GM12878 (cell line): Measurements from ENCODE around the gene NDUFS6. TPM values are rescaled to one million over a fixed set of nuclear protein-coding genes. Genes with fewer than 3 reads are reported as not detected.

ENCODE experiments used
- ASH2L ChIP-seq: fragments of 300-600, 200-600 bp; sonication (generic); IDR thresholded peaks from 2 replicates; pipeline ENCODE4 v1.6.1; 2017; ENCODE audit warnings: low read depth, mild to moderate bottlenecking, borderline replicate concordance
- BMI1 ChIP-seq: fragments of 450-650 bp; IDR thresholded peaks from 2 replicates; pipeline ENCODE4 v1.6.1; 2016; ENCODE audit warnings: mild to moderate bottlenecking, moderate library complexity, borderline replicate concordance
- CBX3 ChIP-seq: fragments of 200-600 bp; sonication (generic); IDR thresholded peaks from 2 replicates; pipeline ENCODE4 v1.6.1; 2016; ENCODE audit warnings: low read depth, borderline replicate concordance
- CBX5 ChIP-seq: sonication (generic); IDR thresholded peaks from 2 replicates; pipeline ENCODE4 v1.6.1; 2016; ENCODE audit warnings: low read depth, moderate library complexity, mild to moderate bottlenecking, inconsistent platforms
- CUX1 ChIP-seq: IDR thresholded peaks from 2 replicates; pipeline ENCODE4 v1.6.1; 2012; ENCODE audit warnings: improper control_type of control experiment, low read depth, low read length; ENCODE audit not compliant: insufficient replicate concordance
- EED ChIP-seq: sonication (generic); IDR thresholded peaks from 2 replicates; pipeline ENCODE4 v1.6.1; 2016; ENCODE audit warnings: antibody characterized with exemption, low read depth
- IKZF2 ChIP-seq, 2 experiments: fragments of 450-650 bp; IDR thresholded peaks; 2 replicates each; pipeline ENCODE4 v1.6.1; 2017; ENCODE audit warnings: mild to moderate bottlenecking in 2 of 2, moderate library complexity in 2 of 2
- MEF2A ChIP-seq: IDR thresholded peaks from 2 replicates; pipeline ENCODE4 v1.6.1; 2011; ENCODE audit warnings: low read depth, mild to moderate bottlenecking, low read length, moderate library complexity; ENCODE audit not compliant: insufficient read depth
- NFYB ChIP-seq: IDR thresholded peaks from 2 replicates; pipeline ENCODE4 v1.6.1; 2011; ENCODE audit warnings: low read depth, mild to moderate bottlenecking, low read length, improper control_type of control experiment, moderate library complexity; ENCODE audit not compliant: insufficient read depth
- RB1 ChIP-seq: fragments of 450-650 bp; formaldehyde crosslinking; IDR thresholded peaks from 2 replicates; pipeline ENCODE4 v1.6.1; 2017; ENCODE audit warnings: mild to moderate bottlenecking, borderline replicate concordance
- RUNX3 ChIP-seq: IDR thresholded peaks from 2 replicates; pipeline ENCODE4 v1.6.1; 2012; ENCODE audit warnings: low read length, inconsistent platforms
- YBX1 ChIP-seq: fragments of 450-650 bp; IDR thresholded peaks from 2 replicates; pipeline ENCODE4 v1.6.1; 2016; ENCODE audit warnings: antibody characterized with exemption
- ZNF622 ChIP-seq: fragments of 450-650 bp; IDR thresholded peaks from 2 replicates; pipeline ENCODE4 v1.6.1; 2017; ENCODE audit warnings: mild to moderate bottlenecking, inconsistent platforms
- ZNF687 ChIP-seq: fragments of 450-650 bp; IDR thresholded peaks from 2 replicates; pipeline ENCODE4 v1.6.1; 2017; ENCODE audit warnings: mild to moderate bottlenecking, moderate library complexity
- polyA plus RNA-seq, 11 experiments: library from polyadenylated mRNA; depleted of rRNA in 4 of 11; unstranded in 6 of 11; stranded (reverse) in 5 of 11; fragments of >200 nt; fragmentation: Nextera tagmentation in 4 of 11; fragmentation: Illumina TruSeq in 1 of 11; extraction: Ambion mirVana in 4 of 11; extraction: Trizol in 1 of 11; gene quantifications; 1 replicate in 1 of 11; 2 replicates in 10 of 11; pipeline versions ENCODE4 v1.2.1 to v1.2.3, GENCODE V29; 2011 to 2016; ENCODE audit warnings: inconsistent platforms in 2 of 11, missing spikeins in 2 of 11, low read depth in 1 of 11
- total RNA-seq, 4 experiments: library from RNA; depleted of rRNA in 3 of 4; stranded (reverse); fragments of >200 nt in 3 of 4; fragmentation: Illumina TruSeq in 1 of 4; extraction: Trizol in 1 of 4; gene quantifications; 2 replicates each; pipeline versions ENCODE4 v1.2.1 to v1.2.3, GENCODE V29; 2013 to 2021
- TF ChIP-seq, protein P1 (sequence below): fragments of 450-650 bp; IDR thresholded peaks from 2 replicates; pipeline ENCODE4 v1.6.1; 2014; ENCODE audit warnings: mild to moderate bottlenecking
- TF ChIP-seq, protein P2 (sequence below): fragments of 450-650 bp; IDR thresholded peaks from 2 replicates; pipeline ENCODE4 v1.6.1; 2017; ENCODE audit warnings: mild to moderate bottlenecking, low read depth, inconsistent platforms; ENCODE audit not compliant: poor library complexity, severe bottlenecking

The NDUFS6 gene
- total and polyA plus RNA-seq, 10 of the 15 experiments (the other 5 are each of a cell fraction or from before 2014, with no cell fraction given) = 20.7 to 213 (median 58.3) TPM

- TF ChIP-seq CUX1 (no peak), MEF2A (peak; percentile 91), ZNF622 (no peak), YBX1 (no peak), RB1 (no peak), CBX5 (no peak), ASH2L (no peak), RUNX3 (peak; percentile 87), BMI1 (peak; percentile 29; the same call in 1 of the 2 replicates), ZNF687 (peak; percentile 70; the same call in 1 of the 2 replicates), EED (peak; percentile 68), CBX3 (no peak), IKZF2 (IDR thresholded peaks at IDR 0.05) (peak; percentile 50 to 78; a peak in 3 of 4 replicates), NFYB (no peak)
- TF ChIP-seq, protein P1, sequence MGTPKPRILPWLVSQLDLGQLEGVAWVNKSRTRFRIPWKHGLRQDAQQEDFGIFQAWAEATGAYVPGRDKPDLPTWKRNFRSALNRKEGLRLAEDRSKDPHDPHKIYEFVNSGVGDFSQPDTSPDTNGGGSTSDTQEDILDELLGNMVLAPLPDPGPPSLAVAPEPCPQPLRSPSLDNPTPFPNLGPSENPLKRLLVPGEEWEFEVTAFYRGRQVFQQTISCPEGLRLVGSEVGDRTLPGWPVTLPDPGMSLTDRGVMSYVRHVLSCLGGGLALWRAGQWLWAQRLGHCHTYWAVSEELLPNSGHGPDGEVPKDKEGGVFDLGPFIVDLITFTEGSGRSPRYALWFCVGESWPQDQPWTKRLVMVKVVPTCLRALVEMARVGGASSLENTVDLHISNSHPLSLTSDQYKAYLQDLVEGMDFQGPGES = no peak
- TF ChIP-seq, protein P2, sequence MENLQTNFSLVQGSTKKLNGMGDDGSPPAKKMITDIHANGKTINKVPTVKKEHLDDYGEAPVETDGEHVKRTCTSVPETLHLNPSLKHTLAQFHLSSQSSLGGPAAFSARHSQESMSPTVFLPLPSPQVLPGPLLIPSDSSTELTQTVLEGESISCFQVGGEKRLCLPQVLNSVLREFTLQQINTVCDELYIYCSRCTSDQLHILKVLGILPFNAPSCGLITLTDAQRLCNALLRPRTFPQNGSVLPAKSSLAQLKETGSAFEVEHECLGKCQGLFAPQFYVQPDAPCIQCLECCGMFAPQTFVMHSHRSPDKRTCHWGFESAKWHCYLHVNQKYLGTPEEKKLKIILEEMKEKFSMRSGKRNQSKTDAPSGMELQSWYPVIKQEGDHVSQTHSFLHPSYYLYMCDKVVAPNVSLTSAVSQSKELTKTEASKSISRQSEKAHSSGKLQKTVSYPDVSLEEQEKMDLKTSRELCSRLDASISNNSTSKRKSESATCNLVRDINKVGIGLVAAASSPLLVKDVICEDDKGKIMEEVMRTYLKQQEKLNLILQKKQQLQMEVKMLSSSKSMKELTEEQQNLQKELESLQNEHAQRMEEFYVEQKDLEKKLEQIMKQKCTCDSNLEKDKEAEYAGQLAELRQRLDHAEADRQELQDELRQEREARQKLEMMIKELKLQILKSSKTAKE = peak; percentile 95
Measured at GRCh38 chr5:1783216-1783554, 18.0 kb upstream of the NDUFS6 start (continued).
